PFSK-1 (cell line): ENCODE measurements around the gene IMPA2.

Source experiments
- FOXP2 ChIP-seq: optimal IDR thresholded peaks from 2 replicates; pipeline ENCODE3; 2011; ENCODE audit warnings: borderline replicate concordance, control low read depth, inconsistent platforms; ENCODE audit not compliant: insufficient read depth; ENCODE audit errors: extremely low read length, extremely low read depth
- REST ChIP-seq, 2 experiments: IDR thresholded peaks; 2 replicates each; pipeline versions ENCODE4 v1.6.1 to v1.8.0; 2011 to 2012; ENCODE audit warnings: low read depth in 2 of 2, low read length in 2 of 2, control low read depth in 1 of 2, inconsistent platforms in 1 of 2, mild to moderate bottlenecking in 1 of 2, moderate library complexity in 1 of 2; ENCODE audit not compliant: insufficient read depth in 1 of 2

DNA sequence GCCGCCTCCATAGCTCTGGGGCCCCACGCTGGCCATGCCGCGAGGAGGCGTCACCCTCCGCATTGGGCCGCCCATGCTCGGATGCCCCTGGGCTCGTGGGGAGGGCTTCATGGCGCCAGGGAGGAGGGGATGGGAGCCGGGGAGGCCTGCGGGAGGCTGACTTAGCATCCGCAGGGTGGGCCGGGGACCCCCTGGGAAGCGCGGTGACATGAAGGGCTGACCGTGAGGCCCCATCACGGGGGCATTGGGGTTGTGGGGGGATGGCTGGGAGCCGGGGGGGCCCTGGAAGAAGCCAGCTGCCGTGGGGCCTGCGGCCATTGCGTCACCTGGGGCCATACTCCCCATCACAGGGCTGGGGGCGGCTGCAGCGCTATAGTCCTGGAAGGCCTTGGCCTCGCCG is 86.4 kb downstream of the IMPA2 start:
- TF ChIP-seq FOXP2 (no peak), REST (IDR thresholded peaks at IDR 0.05; ENCODE audit: insufficient read depth in 1 of 2, low read depth in 2 of 2, low read length in 2 of 2) (no peak)
